ENCODE results near the gene PSMA7.

- TF ChIP-seq CTCF (IDR thresholded peaks at IDR 0.05) (no peak), POLR2A (IDR thresholded peaks at IDR 0.05) (no peak)
Measured at GRCh38 chr20:62186096-62186426, 42.9 kb upstream of the PSMA7 start.

All from thyroid gland (tissue), 4 donors.